LoVo (cell line): ENCODE data around the gene PDE6B.
A peak's percentile ranks its signal among the peaks of the same experiment; 100 is the strongest.
"Not testable (repeated sequence)": the region's sequence is repeated elsewhere in the genome, so short reads cannot be mapped to it uniquely, and the experiment has no call there.

Source experiments
- DNase-seq: peaks from one replicate; pipeline ENCODE4 v3.0.0-alpha.2; 2016; ENCODE audit warnings: low spot score

The PDE6B gene

DNA sequence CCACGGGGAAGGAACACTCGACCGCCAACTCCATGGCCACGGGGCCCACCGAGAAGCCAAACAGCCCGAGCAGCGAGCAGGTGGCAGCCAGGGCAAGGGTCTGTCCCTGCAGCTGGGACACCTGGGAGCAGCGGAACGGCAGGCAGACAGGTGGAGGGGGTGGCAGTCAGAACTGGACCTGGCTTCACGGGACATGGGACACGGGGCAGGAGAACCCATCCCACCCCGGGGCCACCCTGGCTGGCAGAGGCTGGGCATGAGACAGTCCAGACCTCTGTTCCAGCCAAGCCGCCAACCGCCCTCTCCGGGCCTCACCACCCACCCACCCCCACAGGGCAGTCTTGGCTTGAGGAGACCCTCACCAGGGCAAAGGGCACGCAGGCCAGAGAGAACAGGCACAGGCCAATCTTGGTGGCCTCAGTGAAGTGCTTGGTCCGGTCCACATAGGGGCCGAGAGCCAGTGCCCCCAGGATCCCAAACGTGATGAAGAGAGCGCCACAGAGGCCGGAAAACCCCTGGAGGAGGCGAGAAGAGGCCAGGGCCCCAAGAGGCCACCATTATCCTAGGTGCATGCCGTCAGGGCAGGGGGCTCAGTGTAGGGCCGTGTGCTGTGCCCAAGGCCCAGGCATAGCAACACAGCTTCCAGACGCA lies 58.0 kb downstream of the PDE6B start:
- no peak for DNase-seq

- DNase-seq: peak; percentile 36
These were observed 58.7 kb downstream of the PDE6B start for GRCh38 chr4:683982-684622.

DNA sequence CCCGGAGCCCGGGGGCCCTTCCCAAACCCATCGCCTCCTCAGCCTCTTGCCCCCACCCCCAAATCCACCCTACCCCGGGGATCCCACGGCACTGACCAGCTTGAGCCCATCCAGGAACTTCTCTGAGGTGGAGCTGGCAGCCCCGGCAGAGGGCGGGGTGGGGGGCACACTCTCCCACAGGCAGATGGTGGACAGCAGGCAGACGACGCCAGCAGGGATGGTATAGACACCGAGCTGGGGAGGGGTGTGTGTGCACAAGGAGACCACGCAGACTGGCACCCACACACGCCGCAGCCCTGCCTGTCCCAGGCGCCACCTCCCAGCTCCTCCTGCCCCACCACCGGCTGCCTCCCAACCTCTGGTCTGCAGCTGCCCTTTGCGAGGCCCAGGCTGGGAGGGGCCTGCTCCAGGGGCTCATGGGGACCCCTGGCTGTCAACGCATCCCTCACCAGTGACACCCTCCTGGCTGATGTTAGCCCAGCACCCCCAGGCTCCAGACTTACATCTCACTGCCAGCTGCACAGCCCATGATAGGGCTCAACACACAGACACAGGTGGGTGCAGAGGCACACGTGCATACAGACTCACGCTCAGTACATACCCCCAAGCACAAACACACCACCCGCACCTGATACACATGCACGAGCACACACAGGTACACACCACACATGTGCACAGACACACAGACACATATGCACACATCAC lies 59.4 kb downstream of the PDE6B start:
- no peak for DNase-seq

DNA sequence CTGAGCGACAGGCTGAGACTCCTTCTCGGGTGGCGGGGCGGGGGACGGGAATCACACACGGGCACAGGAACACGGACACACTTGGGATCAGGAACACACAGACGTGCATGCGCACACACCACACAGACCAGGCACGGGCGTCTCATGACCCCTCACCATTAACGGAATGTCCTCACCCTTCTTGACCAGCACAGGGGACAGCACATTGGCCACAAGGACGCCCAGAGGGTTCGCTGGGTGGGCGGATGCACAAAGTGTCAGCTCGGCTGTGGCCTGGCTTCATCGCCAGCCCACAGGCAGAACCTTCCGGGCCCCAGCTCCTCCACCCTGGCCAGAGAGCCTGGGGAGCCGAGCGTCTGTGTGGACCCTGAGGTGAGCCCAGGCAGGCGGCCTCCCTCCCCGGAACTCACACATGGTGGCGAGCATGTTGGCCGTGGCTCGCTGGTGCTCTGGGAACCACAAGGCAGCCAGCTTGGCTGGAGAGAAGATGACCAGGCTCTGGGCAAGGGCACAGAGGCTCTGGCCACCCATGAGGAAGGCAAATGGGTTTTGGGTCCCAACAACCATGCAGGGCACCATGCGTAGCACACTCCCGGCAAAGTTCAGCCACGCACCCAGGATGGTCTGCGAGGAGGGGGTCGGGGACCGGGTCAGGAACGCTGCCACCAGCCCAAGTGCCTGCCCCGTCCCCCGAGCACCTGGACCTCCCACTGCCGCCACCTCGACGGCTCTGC lies 60.5 kb downstream of the PDE6B start:
- DNase-seq: no peak

DNA sequence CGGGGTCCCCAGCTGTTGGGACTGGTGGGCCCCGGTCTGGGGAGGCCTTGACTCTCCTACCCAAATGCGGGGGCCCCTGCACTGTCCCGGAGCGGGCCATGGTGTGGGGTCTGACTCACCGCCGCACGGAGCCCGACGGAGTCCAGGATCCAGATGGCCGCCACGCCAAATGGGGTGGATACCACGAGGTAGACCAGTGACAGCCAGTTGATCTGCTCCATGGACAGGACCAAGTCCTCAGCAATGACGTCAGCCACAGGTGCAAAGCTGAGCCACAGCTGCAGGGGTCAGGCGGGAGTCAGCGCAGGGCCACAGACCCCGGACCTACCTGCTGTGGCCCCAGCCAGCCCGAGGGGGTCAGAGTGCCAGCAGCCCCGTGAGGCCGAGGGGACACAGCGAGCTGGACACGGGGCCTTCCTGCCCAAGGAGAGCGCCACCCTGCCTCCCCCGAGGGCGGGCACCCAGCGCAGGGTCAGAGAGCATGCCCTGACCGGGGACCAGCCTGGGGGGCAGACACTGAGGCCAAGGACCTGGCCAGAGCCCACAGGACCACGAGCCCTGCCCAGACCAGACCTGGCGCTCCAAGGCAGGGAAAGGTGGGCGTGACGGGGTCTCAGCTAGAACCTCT lies 61.2 kb downstream of the PDE6B start:
- DNase-seq: no peak

GRCh38 chr4:687048-687970 lies 61.9 kb downstream of the PDE6B start:
- DNase-seq: peak; percentile 77

- DNase-seq: no peak
These were observed 62.8 kb downstream of the PDE6B start for GRCh38 chr4:687971-688853.

DNA sequence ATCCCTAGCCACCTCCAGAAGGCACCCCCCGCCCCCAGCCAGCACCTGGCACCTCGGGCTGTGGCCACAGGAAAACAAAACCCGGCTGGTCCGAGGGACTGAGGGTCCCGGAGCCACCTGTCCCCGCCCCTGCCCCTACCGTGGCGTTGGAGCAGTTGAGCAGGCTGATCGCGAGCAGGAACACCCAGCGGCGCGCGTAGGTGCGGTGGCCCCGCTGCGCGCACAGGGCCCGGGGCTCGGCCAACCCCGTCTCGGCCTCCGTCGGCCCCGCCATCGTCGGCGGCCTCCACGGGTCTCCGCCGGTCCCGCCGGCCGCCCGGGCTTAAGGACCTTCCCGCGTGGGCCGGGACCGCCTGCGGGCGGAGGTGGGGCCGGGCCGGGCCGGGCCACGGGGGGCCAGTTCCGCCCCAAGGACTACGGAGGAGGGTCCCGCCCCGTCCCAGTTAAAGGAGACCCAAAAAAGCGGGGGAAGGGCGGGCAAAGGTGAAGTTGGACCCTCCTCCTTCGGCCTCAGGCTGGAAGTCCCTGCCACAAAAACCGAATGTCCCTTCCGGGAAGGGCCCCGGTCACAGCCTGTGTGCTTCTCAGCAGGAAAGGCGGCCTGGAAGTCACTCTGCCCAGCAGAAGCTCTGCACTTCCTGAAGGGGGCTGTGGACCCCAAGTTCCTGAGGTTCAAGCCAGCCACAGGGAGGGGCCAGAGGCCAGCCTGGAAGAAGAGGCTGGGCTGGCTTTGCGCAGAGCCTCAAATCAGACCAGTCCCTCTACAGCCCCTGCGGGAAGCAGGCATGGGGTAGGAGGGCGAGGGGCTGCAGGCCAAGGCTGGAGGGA lies 63.7 kb downstream of the PDE6B start, which contains the start of gene SLC49A3:
SLC49A3 (minus strand) TSS at position 298 of the 828 bp plus-strand sequence; CDS start at position 274, 24 bp downstream.
- DNase-seq: no peak

GRCh38 chr4:689723-690122 lies 64.3 kb downstream of the PDE6B start:
- no peak for DNase-seq

DNA sequence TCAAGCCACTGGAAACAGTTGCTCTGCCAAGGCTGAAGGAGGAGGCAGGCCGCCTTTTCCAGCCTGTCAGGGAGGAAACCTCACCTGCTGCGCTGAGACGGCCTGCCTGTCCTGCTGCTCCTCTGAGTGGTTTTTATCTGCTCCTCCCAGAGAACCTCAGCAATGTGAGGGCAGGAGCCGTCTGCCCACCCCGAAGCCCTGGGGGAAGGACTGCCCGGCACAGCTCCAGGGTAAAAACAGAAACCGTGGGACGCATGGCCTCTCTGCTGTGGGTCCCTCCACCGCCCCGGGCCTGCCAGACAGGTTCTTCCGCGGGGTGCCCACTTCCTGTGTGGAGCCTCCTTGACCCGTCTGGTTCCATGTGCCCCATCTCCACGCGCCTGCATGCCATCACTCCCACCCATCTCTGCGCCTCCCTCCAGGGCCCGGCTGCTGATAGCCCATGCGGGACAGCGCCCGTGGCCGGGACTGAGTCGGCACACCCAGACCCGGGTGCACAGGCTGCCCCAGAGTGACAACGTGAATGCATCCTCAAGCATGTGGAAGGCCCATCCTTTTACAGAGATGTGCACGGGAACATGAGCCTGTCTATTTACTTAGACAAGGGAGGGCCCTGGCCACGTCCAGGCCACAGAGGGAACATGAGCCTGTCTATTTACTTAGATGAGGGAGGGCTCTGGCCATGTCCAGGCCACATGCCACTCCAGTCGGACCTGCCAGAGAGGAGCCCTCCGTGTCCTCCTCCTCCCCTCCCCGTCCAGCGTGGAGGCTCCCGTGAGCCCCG lies 67.6 kb downstream of the PDE6B start:
- DNase-seq: no peak

GRCh38 chr4:694341-694940 lies 69.1 kb downstream of the PDE6B start:
- DNase-seq: not testable (repeated sequence)

GRCh38 chr4:699816-700580 lies 74.6 kb downstream of the PDE6B start:
- DNase-seq: no peak

- no peak for DNase-seq
These were observed 75.4 kb downstream of the PDE6B start for GRCh38 chr4:700587-701264.

- DNase-seq: no peak
These were observed 77.3 kb downstream of the PDE6B start for GRCh38 chr4:702618-703048.

GRCh38 chr4:703336-704197 lies 78.2 kb downstream of the PDE6B start:
- DNase-seq: no peak
